ENCODE measurements around the gene KIF14. TPM values are rescaled to one million over a fixed set of nuclear protein-coding genes. Genes with fewer than 3 reads are reported as not detected.
"Not testable (repeated sequence)": the region's sequence is repeated elsewhere in the genome, so short reads cannot be mapped to it uniquely, and the experiment has no call there.

KIF14 gene
- total RNA-seq, 4 donors from 2014 or later, result 0.12 to 0.17 (median 0.13) TPM; not detected in 1

DNA sequence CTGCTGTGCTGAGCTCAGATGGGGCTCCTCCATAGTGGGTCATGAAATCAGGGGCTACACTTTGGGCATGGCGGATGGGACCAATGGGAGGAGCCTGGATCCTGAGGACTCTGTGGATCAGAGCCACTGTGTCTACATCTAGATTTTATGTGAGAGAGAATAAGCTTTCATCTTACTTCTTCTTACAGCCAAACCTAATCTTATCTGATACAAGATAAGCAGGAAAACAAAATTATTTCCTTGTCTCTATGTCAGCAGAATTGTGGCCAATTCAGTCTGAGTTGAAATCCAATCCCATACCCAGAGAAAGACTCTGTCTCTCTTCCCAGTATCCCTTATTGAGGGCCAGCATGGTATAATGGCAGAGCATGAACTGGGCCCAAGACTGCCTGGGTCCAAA lies 56.2 kb downstream of the KIF14 start:
- TF ChIP-seq POLR2A (IDR thresholded peaks at IDR 0.05) (no peak), EP300 (IDR thresholded peaks at IDR 0.05) (no peak), POLR2AphosphoS5 (IDR thresholded peaks at IDR 0.05) (no peak)
- TF ChIP-seq, protein P1, sequence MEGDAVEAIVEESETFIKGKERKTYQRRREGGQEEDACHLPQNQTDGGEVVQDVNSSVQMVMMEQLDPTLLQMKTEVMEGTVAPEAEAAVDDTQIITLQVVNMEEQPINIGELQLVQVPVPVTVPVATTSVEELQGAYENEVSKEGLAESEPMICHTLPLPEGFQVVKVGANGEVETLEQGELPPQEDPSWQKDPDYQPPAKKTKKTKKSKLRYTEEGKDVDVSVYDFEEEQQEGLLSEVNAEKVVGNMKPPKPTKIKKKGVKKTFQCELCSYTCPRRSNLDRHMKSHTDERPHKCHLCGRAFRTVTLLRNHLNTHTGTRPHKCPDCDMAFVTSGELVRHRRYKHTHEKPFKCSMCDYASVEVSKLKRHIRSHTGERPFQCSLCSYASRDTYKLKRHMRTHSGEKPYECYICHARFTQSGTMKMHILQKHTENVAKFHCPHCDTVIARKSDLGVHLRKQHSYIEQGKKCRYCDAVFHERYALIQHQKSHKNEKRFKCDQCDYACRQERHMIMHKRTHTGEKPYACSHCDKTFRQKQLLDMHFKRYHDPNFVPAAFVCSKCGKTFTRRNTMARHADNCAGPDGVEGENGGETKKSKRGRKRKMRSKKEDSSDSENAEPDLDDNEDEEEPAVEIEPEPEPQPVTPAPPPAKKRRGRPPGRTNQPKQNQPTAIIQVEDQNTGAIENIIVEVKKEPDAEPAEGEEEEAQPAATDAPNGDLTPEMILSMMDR (IDR thresholded peaks at IDR 0.05), result no peak
- Histone ChIP-seq H3K27ac (no peak overlapping the region), H3K27me3 (no peaks in the 10 kb centered on the region), H3K4me3 (no peak overlapping the region), H3K4me1 (no peaks in the 10 kb centered on the region), H3K36me3 (no peaks in the 10 kb centered on the region), H3K9me3 (no peaks in the 10 kb centered on the region)
- 86 to 100% methylated on average over 1 of the region's 1 CpG for WGBS, 2 donors (ENCODE audit: low coverage in 1 of 2)
- ATAC-seq, result no peak

DNA sequence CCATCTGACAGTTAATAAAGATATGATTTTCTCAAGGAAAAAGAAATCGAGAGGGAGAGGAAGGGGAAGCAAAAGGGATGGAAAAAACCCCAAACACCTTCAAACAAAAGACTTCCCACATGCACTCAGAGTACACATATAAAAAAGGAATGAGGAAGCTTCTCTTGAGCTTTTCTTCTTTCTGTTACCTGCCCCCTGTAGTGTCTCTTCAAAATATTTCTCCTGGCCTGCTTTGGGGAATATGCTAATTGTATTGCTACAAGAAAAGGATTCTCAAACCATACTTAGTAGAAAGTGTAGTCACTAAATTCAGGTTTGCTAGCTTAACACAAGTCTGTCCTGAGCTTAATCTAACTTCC lies 58.7 kb downstream of the KIF14 start:
- H3K27ac ChIP-seq, result no peak overlapping the region
- no peaks in the 10 kb centered on the region for H3K27me3 ChIP-seq
- no peak overlapping the region for H3K4me3 ChIP-seq
- TF ChIP-seq EP300 (IDR thresholded peaks at IDR 0.05) (no peak), POLR2AphosphoS5 (IDR thresholded peaks at IDR 0.05) (no peak)
- WGBS, 2 donors (ENCODE audit: low coverage in 1 of 2), result 60% methylated on average over 1 of the region's 1 CpG; no CpG with 5 or more reads in 1 of the 2 donors
- no peaks in the 10 kb centered on the region for H3K4me1 ChIP-seq
- H3K36me3 ChIP-seq, result no peaks in the 10 kb centered on the region
- ATAC-seq, result no peak
- H3K9me3 ChIP-seq, result no peaks in the 10 kb centered on the region

DNA sequence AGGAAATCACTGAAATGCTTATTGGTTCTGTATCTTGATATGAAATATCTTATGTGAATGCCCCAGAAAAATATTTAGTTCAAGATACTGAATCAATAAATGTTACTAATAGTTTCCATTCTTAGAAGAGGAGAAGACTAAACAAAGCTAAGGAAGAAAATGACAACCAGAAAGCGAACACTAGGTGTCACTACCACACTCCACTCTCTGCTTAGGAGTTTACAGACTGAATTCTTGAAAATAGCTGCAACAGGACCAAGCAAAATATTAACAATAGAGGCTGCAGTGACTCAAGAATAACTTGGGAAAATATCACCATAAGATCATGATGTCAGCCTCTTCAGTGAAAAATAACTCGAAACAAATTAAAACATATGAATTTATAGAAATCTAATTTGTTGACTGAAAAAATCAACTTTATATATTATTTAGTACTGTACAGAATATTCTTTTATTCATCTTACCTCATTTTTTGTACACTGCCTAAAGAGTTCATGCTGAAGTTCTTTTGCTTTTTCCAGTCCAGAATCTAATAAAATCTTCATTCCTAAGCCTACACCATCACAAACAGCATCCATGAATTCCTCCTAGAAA lies 61.6 kb downstream of the KIF14 start:
- TF ChIP-seq, protein P1 (IDR thresholded peaks at IDR 0.05), result peak; percentile 8 to 48 (median 18)
- TF ChIP-seq POLR2AphosphoS5 (IDR thresholded peaks at IDR 0.05), result no peak
- Histone ChIP-seq H3K27me3 (no peaks in the 10 kb centered on the region), H3K9me3 (no peaks in the 10 kb centered on the region), H3K4me3 (no peak overlapping the region), H3K27ac (no peak overlapping the region), H3K4me1 (no peaks in the 10 kb centered on the region), H3K36me3 (no peaks in the 10 kb centered on the region)
- 51 to 60% methylated on average over 2 of the region's 2 CpGs for WGBS, 2 donors (ENCODE audit: low coverage in 1 of 2)
- ATAC-seq, result no peak

DNA sequence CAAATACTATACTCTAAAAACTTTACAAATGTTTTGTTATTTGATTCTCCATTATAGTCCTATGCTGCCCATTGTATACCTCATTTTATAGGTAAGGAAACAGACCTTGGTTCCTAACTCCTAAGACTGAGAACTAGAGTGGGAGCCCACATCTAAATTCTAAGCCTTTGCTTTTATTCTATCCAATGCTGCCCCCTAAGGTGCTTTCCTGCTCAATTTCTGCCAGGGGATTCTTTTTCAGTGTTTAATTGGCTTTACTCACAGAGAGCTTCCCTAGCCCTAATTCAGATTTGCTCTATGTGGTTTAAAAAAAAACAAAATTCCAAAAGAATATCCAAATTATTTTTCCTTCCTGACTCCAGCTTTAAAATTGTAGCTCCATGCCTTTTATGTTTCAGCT lies 64.5 kb downstream of the KIF14 start:
- no peak for TF ChIP-seq POLR2A (IDR thresholded peaks at IDR 0.05)
- no peak for TF ChIP-seq EP300 (IDR thresholded peaks at IDR 0.05)
- no peak for TF ChIP-seq POLR2AphosphoS5 (IDR thresholded peaks at IDR 0.05)
- TF ChIP-seq, protein P1 (IDR thresholded peaks at IDR 0.05), result no peak
- no peaks in the 10 kb centered on the region for H3K4me1 ChIP-seq
- no peaks in the 10 kb centered on the region for H3K36me3 ChIP-seq
- no peak overlapping the region for H3K4me3 ChIP-seq
- no peaks in the 10 kb centered on the region for H3K27me3 ChIP-seq
- no peaks in the 10 kb centered on the region for H3K9me3 ChIP-seq
- no peak overlapping the region for H3K27ac ChIP-seq
- no peak for ATAC-seq

DNA sequence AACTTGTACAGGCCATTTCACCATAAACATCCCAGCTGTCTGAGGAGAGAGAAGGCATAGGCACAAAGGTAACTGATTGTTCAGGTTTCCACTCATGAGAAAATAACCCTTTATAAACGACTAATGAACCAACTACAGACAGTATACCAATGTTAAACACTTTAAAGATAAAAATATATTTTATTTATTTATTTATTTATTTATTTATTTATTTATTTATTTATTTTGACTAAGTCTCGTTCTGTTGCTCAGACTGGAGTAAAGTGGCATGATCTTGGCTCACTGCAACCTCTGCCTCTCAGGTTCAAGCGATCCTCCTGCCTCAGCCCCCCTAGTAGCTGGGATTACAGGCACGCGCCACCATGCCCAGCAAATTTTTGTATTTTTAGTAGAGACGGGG lies 67.8 kb downstream of the KIF14 start:
- H3K4me3 ChIP-seq, H3K4me1 ChIP-seq, ATAC-seq, H3K9me3 ChIP-seq, H3K36me3 ChIP-seq, H3K27ac ChIP-seq: not testable (repeated sequence)
- peaks cover 12% of the 10 kb centered on the region for H3K27me3 ChIP-seq
- 89 to 97% methylated on average over 5 to 6 of the region's 6 CpGs for whole genome bisulfite sequencing, 2 donors (ENCODE audit: low coverage in 1 of 2)

DNA sequence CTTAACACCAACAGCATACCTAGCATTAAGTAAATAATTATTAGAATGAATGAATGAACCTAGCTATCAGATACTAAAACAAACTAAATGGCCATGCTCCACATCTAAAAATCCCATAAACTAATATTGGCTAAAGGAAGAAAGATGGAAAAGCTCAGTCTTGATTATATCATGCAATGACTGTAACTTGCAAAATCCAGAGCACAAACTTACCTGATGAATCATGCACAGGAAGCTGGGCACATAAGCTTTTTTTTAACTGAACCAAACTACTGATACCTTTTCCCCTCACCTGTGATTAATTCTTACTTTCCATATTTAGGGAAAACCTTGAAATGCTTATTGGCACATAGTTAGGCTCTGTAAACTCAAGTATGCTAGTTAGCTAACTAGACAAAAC lies 70.2 kb downstream of the KIF14 start:
- Histone ChIP-seq H3K4me1 (no peaks in the 10 kb centered on the region), H3K27me3 (peaks cover 12% of the 10 kb centered on the region), H3K4me3 (no peak overlapping the region), H3K9me3 (no peaks in the 10 kb centered on the region), H3K27ac (no peak overlapping the region), H3K36me3 (no peaks in the 10 kb centered on the region)
- no peak for TF ChIP-seq POLR2AphosphoS5 (IDR thresholded peaks at IDR 0.05)
- no peak for TF ChIP-seq POLR2A (IDR thresholded peaks at IDR 0.05)
- TF ChIP-seq, protein P1 (IDR thresholded peaks at IDR 0.05), result no peak
- TF ChIP-seq EP300 (IDR thresholded peaks at IDR 0.05), result no peak
- no peak for ATAC-seq
